ENCODE measurements around the gene GUCY2F. TPM values are rescaled to one million over a fixed set of nuclear protein-coding genes. Genes with fewer than 3 reads are reported as not detected.

GUCY2F gene
- polyA plus RNA-seq, 2 of the 4 experiments (the other 2 are of a cell fraction): not detected

DNA sequence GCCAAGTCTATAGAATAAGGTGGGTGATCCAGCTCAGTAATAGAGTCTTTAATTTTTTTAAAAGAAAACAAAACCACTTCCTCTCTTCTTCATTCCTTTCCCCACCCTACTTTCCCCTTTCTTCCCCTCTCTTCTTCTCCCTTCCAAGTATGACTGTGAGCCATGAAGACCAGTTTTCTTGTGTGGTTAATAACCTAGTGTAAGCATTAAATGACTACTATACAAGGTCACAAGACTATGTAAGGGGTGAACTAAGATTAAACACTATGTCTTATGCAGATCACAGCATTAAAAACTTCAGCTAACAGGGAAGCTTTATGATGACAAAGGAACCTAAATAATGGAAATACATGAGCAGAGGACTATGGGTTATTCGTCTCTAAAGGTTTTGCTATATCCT, 135.4 kb downstream of the GUCY2F start:
- 6% methylated on average over 1 of the region's 1 CpG for WGBS (ENCODE audit: missing lambda C conversion rate)

DNA sequence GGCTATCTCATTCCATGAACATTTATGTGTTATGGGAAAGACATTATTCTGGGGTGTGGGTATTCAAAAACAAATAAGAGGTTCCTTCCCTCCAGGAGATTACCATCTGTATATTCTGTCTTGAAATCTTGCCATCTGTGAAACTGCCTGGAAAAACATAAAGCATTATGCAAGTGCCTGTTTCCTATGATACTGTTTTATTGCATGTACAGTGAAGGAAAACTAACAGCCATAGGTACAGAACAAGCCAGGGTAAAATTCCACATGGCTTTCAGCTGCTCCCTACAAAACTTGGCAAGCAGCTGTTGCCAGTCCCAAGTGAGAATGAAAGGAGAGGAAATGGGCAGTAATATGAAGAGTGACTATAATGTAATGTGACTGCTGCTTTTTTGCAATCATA, 136.0 kb downstream of the GUCY2F start:
- H3K27ac ChIP-seq: no peak overlapping the region
- ATAC-seq (no peak), FAIRE-seq (peak; percentile 39), DNase-seq (ENCODE audit: low read depth in 1 of 2, low spot score in 1 of 2) (no peak)
- CTCF ChIA-PET: no interaction called here
- H3K4me1 ChIP-seq: no peaks in the 10 kb centered on the region
- POLR2A ChIA-PET: no interaction called here
- TF ChIP-seq, protein P1, sequence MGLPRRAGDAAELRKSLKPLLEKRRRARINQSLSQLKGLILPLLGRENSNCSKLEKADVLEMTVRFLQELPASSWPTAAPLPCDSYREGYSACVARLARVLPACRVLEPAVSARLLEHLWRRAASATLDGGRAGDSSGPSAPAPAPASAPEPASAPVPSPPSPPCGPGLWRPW (IDR thresholded peaks at IDR 0.05): no peak
- no peak for TF ChIP-seq POLR2A (IDR thresholded peaks at IDR 0.05; ENCODE audit: low read length)
- no peak for TF ChIP-seq PHF8 (IDR thresholded peaks at IDR 0.05; ENCODE audit: borderline replicate concordance, low read depth)
- H3K4me3 ChIP-seq: no peak overlapping the region
- H3K9me3 ChIP-seq: no peaks in the 10 kb centered on the region
- H3K4me2 ChIP-seq: no peak overlapping the region

More for the DNA sequence above, 135.4 kb downstream of the GUCY2F start:
- no peak for ATAC-seq
- H3K9me3 ChIP-seq: no peaks in the 10 kb centered on the region
- peak; percentile 76 for FAIRE-seq
- ChIA-PET CTCF (no interaction called here), POLR2A (no interaction called here)
- H3K27ac ChIP-seq: no peak overlapping the region
- H3K4me1 ChIP-seq: no peaks in the 10 kb centered on the region
- no peak for DNase-seq (ENCODE audit: low read depth in 1 of 2, low spot score in 1 of 2)
- no peak overlapping the region for H3K4me3 ChIP-seq
- no peak overlapping the region for H3K4me2 ChIP-seq
- TF ChIP-seq, protein P2, sequence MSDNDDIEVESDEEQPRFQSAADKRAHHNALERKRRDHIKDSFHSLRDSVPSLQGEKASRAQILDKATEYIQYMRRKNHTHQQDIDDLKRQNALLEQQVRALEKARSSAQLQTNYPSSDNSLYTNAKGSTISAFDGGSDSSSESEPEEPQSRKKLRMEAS (IDR thresholded peaks at IDR 0.05): no peak
- TF ChIP-seq TFCP2L1 (CRISPR knock-in tag; IDR thresholded peaks at IDR 0.05) (no peak), CHD4 (IDR thresholded peaks at IDR 0.05; ENCODE audit: borderline replicate concordance) (no peak), KDM1A (IDR thresholded peaks at IDR 0.05; ENCODE audit: low read depth) (no peak), HOXB5 (CRISPR knock-in tag; IDR thresholded peaks at IDR 0.05) (no peak), HOXB13 (CRISPR knock-in tag; IDR thresholded peaks at IDR 0.05; ENCODE audit: low read depth) (no peak), JUN (IDR thresholded peaks at IDR 0.05) (no peak), ZC3H11A (IDR thresholded peaks at IDR 0.05) (no peak), ZSCAN20 (CRISPR knock-in tag; IDR thresholded peaks at IDR 0.05) (no peak), NFE2L2 (conservative IDR thresholded peaks at IDR 0.05; ENCODE audit: low read length) (no peak), FOSL2 (IDR thresholded peaks at IDR 0.05) (no peak), FOSL2 (CRISPR knock-in tag; IDR thresholded peaks at IDR 0.05) (no peak), GATA3 (IDR thresholded peaks at IDR 0.05; ENCODE audit: borderline replicate concordance) (no peak), HDAC2 (IDR thresholded peaks at IDR 0.05) (no peak), SMC3 (IDR thresholded peaks at IDR 0.05) (no peak), ESRRA (IDR thresholded peaks at IDR 0.05; ENCODE audit: borderline replicate concordance, low read length) (no peak)
- TF ChIP-seq, protein P3, sequence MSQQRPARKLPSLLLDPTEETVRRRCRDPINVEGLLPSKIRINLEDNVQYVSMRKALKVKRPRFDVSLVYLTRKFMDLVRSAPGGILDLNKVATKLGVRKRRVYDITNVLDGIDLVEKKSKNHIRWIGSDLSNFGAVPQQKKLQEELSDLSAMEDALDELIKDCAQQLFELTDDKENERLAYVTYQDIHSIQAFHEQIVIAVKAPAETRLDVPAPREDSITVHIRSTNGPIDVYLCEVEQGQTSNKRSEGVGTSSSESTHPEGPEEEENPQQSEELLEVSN (IDR thresholded peaks at IDR 0.05; ENCODE audit: borderline replicate concordance, low read depth): no peak
- TF ChIP-seq, protein P4, sequence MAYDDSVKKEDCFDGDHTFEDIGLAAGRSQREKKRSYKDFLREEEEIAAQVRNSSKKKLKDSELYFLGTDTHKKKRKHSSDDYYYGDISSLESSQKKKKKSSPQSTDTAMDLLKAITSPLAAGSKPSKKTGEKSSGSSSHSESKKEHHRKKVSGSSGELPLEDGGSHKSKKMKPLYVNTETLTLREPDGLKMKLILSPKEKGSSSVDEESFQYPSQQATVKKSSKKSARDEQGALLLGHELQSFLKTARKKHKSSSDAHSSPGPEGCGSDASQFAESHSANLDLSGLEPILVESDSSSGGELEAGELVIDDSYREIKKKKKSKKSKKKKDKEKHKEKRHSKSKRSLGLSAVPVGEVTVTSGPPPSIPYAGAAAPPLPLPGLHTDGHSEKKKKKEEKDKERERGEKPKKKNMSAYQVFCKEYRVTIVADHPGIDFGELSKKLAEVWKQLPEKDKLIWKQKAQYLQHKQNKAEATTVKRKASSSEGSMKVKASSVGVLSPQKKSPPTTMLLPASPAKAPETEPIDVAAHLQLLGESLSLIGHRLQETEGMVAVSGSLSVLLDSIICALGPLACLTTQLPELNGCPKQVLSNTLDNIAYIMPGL (CRISPR knock-in tag; IDR thresholded peaks at IDR 0.05; ENCODE audit: borderline replicate concordance): no peak
- TF ChIP-seq, protein P1 (IDR thresholded peaks at IDR 0.05): no peak

DNA sequence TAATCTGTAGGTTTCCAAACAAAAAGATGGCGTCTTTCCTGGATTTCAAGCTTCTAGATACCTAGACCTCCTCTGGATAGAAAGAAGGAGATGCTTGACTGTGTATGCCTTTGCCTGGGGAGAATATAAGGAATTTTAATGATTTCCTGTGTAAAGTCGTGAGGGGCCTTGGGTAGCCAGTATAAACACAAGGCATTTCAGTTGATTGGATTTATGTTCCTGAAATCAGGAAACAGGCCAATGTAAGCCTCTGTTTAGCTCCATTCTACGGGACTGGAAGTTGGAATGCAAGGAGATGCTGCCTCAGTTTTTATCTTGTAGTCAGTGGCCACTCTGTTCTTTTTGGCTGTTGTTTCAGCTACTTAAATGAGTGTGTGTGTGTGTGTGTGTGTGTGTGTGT, 137.2 kb downstream of the GUCY2F start:
- no peaks in the 10 kb centered on the region for H3K4me1 ChIP-seq
- no peak for DNase-seq (ENCODE audit: low read depth in 1 of 2, low spot score in 1 of 2)
- ATAC-seq: no peak
- WGBS (ENCODE audit: missing lambda C conversion rate): 2% methylated on average over 3 of the region's 3 CpGs
- no peak overlapping the region for H3K27ac ChIP-seq
- H3K4me2 ChIP-seq: no peak overlapping the region
- FAIRE-seq: no peak
- no peaks in the 10 kb centered on the region for H3K9me3 ChIP-seq
- no peak overlapping the region for H3K4me3 ChIP-seq
- POLR2A ChIA-PET: no interaction called here
- TF ChIP-seq HEYL (CRISPR knock-in tag; IDR thresholded peaks at IDR 0.05) (no peak), RFX5 (IDR thresholded peaks at IDR 0.05) (no peak), CHD4 (IDR thresholded peaks at IDR 0.05; ENCODE audit: borderline replicate concordance) (no peak), ESRRA (IDR thresholded peaks at IDR 0.05; ENCODE audit: borderline replicate concordance, low read length) (no peak), JUN (IDR thresholded peaks at IDR 0.05) (no peak)
- TF ChIP-seq, protein P1 (IDR thresholded peaks at IDR 0.05): no peak
- TF ChIP-seq, protein P2 (IDR thresholded peaks at IDR 0.05): no peak
- TF ChIP-seq, protein P3 (IDR thresholded peaks at IDR 0.05; ENCODE audit: borderline replicate concordance, low read depth): no peak
- CTCF ChIA-PET: no interaction called here

Measured in A549 (cell line).